RPMI7951 (cell line): Measurements from ENCODE around the gene SGCA. TPM values are rescaled to one million over a fixed set of nuclear protein-coding genes. Genes with fewer than 3 reads are reported as not detected.
A peak's percentile ranks its signal among the peaks of the same experiment; 100 is the strongest.

ENCODE experiments used
- DNase-seq: peaks from one replicate; pipeline ENCODE4 v3.0.0-alpha.2; 2012; ENCODE audit warnings: low read depth
- total RNA-seq: library from RNA; depleted of rRNA; stranded (reverse); fragments of >200 nt; shearing (Covaris generic); gene quantifications from 2 replicates; pipeline ENCODE4 v1.2.3, GENCODE V29; 2014

Gene SGCA
- total RNA-seq, 1 experiment from 2014 or later: not detected

DNA sequence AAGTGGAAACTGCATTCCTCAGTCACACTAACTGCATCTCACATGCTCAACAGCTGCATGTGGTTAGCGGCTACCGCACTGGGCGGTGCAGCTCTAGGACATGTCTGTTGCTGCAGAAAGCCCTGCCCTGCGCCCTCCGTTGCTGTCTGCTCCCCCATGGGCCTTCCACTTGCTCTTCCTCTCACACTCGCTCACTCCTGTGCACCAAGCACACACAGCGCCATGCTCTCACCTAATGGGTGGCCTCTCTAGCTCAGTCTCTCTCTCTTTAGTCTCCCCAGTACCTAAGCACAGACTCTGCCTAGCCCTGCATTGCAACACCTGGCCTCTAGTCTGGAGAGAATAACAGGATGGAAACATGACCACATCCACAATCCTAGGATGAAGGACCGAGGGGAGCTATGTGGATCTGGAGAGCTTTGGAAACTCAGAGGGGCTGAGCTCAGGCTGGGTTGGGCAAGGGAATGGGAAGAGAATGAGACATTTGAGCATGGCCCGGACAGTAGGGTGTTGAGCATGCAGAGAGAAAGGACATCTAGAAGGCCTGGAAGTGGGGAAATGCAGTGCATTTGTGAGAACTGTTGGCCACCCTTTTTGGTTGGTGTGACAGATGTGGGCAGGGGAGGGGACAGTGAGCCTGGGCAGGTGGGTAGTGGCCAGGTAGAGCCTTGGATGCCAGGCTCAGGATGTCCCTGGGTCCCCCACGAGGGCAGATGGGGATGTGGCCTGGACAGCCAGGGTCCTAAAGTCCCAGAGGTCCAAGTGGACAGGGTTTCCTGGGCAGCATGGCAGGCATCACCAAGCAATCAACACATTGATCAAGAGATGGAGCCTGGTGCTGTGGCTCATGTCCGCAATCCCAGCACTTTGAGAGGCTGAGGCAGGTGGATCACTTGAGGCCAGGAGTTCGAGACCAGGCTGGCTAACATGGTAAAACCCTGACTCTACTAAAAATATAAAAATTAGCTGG lies 16.1 kb downstream of the SGCA start:
- peak; percentile 87 for DNase-seq

DNA sequence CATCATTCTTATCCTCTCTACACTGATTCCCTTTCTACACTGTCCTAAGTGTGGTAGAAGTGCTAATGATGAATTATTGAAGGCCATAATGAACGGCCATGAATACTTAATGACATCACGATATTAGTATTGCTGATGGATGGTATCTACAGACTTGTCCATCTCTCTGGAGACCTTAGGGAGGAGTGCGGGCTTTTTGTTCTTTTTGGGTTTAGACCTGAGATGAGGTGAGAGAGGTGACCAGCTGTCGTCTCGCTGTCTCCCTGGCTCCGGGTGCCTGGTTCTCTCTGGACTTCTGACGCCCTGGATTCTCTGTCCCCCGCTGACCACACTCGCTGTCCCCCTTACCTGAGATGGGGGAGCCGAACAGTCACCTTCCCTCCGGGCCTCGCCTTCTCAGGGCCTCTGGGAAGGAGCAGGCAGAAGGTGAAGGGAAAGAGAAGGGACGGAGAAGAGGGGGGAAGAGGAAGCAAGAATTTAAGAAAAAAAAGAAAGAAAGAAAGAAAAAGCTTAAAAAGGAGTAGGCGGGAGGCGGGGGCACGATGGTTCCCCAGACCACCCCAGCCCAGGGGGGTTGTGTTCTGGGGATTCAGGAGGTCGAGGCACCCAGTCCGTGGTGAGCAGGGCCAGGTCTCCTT lies 17.1 kb downstream of the SGCA start:
- DNase-seq: no peak

- no peak for DNase-seq
Observed at GRCh38 chr17:50183421-50183994, 17.7 kb downstream of the SGCA start.

DNA sequence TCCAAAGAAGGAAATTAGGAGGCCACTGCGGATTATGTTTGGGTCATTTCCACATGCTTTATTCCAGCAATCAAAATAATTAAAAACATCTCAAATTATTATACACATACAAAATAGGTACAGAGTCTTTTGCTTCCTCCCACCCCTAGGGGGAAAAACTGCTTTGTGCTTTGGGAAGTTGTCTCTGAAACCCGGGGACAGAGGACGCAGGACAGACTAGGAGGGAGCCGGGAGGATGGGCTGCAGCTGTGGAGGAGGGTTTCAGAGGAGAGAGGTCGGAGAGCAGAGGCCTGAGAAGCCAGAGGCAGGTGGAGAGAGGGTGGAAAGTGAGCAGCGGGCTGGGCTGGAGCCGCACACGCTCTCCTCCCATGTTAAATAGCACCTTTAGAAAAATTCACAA lies 18.3 kb downstream of the SGCA start:
- peak; percentile 27 for DNase-seq

DNA sequence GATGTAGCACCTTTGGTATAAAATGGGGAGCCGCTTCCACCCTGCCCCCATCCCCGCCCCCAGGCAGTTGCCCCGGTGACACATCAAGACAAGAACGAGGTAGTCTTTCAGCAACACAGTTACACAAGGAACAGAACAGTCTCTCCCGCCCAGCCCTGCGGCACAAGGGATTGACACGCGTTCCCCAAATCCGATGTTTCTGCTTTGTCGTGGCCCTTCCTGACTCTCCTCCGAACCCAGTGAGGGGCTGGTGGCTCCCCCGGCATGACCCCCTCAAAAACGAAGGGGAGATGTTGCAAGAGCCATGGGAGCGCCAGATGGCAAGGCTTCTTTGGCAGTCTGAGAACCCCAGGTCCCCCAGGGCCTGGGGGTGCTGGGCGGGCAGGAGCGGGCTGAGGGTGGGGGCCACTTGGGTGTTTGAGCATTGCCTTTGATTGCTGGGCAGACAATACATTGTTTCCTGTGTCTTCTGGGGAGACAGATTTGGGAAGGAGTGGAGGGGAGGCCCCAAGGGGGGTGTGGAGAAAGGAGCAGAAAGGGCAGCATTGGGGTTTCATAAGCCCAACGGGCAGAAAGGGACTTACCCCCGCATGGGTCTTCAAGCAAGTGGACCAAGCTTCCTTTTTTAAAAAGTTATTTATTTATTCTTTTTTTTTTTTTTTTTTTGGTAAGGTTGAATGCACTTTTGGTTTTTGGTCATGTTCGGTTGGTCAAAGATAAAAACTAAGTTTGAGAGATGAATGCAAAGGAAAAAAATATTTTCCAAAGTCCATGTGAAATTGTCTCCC lies 19.0 kb downstream of the SGCA start:
- DNase-seq: peak; percentile 72

- DNase-seq: peak; percentile 45
Observed at GRCh38 chr17:50185631-50186471, 20.0 kb downstream of the SGCA start.

DNA sequence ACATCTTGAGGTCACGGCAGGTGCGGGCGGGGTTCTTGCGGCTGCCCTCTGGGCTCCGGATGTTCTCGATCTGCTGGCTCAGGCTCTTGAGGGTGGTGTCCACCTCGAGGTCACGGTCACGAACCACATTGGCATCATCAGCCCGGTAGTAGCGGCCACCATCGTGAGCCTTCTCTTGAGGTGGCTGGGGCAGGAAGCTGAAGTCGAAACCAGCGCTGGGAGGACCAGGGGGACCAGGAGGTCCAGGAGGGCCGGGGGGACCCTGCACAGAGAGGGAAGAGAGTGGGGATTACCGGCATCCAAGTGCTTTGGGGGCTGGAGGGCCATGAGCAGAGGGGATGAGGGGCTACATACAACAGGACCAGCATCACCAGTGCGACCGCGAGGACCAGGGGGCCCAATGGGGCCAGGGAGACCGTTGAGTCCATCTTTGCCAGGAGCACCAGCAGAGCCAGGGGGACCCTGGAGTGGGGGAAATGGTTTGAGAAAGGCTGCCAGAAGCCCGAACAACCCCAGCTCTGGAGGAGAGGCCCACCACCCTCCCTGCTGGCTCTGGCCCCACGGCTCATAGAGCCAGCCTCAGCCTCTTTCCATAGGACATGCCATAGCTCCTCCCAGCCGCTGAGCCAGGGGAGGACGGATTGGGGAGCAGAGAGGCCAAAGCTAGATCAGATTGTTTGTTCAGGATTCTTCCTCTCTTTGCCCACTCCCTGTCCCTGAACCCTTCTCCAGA lies 21.0 kb downstream of the SGCA start:
- DNase-seq: peak; percentile 46

DNA sequence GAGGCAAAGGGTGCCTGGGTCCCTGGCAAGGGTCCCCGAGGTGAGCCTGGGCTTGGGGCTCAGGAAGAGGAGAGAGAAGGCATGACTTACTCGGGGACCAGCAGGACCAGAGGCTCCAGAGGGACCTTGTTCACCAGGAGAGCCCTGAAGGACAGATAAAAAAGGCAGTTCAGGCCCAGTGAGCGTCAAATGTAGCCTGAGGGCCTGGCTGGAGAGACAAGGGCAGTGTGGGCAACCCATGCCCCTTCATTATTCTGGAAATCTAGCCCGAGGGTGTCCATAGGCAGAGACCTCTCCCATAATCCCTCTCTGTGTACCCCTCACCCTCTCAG lies 21.6 kb downstream of the SGCA start:
- DNase-seq: peak; percentile 34

DNA sequence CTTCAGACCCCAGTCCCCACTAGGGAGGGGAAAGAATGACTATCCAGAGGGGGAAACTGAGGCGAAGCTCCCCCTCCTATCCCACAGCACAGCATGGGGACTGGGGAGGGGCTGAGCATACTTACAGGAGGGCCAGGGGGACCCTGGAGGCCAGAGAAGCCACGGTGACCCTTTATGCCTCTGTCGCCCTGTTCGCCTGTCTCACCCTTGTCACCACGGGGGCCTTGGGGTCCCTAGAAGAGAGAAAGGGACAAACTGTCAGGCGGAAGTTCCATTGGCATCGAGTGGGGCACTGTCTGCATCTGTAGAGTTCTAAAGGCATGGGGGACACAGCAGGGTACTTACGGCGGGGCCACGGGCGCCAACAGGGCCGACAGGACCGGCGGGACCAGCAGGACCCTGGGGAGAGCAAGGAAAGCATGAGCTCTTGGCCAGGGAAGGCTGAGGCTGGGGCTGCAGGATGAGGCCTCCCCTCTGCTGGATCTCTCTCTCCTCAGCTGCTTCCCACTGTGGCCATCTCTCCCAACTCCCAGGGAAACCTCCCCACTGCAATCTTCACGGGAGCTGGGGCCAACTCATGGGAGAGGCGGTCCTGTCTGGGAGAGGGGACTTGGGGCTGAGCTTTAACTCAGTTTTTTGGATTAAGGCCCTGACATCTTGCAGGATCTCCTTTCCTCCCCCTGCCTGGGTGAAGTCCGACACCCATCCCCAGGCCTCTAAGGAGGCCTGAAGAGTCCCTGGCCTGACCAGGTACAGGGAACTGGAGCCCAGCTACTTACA lies 22.1 kb downstream of the SGCA start:
- peak; percentile 37 for DNase-seq

DNA sequence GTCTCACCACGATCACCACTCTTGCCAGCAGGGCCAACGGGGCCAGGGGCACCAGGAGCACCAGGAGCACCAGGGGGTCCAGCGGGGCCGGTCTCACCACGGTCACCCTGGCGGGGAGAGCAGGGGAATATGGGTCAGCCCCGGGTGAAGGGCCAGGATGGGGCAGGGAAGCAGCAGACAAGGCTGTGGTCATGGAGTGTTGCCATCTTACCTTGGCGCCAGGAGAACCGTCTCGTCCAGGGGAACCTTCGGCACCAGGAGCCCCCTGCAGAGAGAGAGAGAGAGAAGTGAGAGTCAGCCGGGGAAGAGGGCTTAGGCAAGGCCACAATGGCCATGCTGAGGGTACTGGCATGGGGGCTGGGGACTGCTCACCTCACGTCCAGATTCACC lies 22.7 kb downstream of the SGCA start:
- no peak for DNase-seq

- DNase-seq: no peak
Observed at GRCh38 chr17:50188921-50189549, 23.2 kb downstream of the SGCA start.

DNA sequence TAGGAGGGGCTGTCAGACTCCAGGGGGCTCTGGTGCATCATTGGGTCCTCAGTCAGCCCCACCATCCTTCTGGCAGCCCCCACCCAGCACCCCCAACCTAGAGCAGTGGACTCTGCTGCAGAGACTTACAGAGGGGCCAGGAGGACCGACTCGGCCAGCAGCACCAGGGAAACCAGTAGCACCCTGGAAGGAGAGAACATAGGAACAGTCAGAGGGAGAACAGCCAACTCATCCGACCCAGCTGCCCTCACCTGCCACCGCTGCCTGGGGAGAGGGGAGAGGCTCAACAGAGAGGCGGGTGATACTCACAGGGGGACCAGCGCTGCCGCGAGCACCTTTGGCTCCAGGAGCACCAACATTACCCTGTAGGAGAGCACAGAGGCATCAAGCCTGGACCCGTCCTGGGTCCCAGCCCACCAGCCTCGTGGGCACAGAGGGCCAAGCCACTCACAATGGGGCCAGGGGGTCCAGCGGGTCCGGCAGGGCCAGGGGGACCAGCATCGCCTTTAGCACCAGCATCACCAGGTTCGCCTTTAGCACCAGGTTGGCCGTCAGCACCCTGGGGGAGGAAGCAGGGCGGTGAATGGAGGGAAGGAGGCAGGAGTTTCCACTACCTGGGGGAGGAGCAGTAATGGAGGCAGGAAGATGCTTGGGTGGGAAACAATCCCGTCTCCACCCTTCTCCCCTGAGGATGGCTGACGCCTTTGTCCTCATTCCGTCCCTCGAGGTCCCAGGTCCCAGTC lies 23.9 kb downstream of the SGCA start:
- DNase-seq: no peak

DNA sequence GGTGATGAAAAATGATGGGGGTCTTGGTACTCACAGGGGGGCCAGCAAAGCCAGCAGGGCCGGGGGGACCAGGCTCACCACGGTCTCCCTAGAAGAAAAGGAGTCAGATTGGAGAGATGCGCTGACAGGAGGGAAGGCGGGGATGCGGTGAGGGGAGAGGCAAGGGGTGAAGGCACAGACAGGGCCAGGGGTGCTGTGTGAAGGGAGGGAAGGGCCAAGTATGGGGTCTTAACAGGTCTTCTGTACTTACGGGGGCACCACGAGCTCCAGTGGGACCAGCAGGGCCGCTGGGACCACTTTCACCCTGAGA lies 24.4 kb downstream of the SGCA start:
- DNase-seq: no peak

- DNase-seq: no peak
Observed at GRCh38 chr17:50190603-50191358, 25.0 kb downstream of the SGCA start.

- no peak for DNase-seq
Observed at GRCh38 chr17:50191359-50192143, 25.7 kb downstream of the SGCA start.

GRCh38 chr17:50192144-50192617 lies 26.4 kb downstream of the SGCA start:
- DNase-seq: no peak
